ENCODE measurements around the gene MORF4L1.
"Not testable (repeated sequence)": the region's sequence is repeated elsewhere in the genome, so short reads cannot be mapped to it uniquely, and the experiment has no call there.

The MORF4L1 gene

DNA sequence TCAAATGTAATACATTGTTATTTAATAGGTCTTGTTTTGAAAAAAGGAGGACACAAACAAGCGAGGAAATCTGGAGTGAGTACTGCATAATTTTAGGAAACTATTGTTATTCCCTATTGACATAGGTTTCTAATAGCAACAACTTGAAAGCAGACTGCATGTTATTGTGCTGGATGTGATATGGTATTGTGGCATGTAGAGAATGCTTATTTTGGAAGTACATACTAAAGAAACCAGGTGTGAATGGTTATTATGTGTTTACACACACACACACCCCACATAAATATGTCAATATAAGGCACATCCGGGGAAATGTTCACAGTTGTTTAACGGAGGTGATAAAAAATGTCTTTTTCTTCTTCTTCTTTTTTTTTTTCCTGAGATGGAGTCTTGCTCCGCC is 5.9 kb upstream of the MORF4L1 start:
- no peak for DNase-seq (ENCODE audit: low spot score)
- TF ChIP-seq, protein P1, sequence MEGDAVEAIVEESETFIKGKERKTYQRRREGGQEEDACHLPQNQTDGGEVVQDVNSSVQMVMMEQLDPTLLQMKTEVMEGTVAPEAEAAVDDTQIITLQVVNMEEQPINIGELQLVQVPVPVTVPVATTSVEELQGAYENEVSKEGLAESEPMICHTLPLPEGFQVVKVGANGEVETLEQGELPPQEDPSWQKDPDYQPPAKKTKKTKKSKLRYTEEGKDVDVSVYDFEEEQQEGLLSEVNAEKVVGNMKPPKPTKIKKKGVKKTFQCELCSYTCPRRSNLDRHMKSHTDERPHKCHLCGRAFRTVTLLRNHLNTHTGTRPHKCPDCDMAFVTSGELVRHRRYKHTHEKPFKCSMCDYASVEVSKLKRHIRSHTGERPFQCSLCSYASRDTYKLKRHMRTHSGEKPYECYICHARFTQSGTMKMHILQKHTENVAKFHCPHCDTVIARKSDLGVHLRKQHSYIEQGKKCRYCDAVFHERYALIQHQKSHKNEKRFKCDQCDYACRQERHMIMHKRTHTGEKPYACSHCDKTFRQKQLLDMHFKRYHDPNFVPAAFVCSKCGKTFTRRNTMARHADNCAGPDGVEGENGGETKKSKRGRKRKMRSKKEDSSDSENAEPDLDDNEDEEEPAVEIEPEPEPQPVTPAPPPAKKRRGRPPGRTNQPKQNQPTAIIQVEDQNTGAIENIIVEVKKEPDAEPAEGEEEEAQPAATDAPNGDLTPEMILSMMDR (IDR thresholded peaks at IDR 0.05; ENCODE audit: extremely low read depth, missing control alignments), result no peak

DNA sequence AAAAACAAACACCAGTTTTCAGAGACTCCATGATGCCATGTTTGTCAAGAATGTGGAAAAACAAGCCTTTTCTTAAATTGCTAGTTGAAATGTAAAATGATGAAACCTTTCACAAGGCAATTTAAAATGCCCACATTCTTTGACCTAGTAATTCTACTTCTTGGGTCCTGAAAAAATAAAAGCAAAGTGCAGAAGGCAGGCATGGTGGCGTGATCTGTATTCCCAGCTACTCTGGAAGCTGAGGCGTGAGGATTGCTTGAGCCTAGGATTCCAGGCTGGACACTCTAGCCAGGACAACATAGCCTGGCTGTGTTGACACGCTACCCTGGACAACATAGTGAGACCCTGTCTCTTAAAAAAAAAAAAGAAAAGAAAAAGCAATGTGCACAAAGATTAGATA is 4.3 kb upstream of the MORF4L1 start:
- TF ChIP-seq, protein P1 (IDR thresholded peaks at IDR 0.05; ENCODE audit: extremely low read depth, missing control alignments), result no peak
- no peak for DNase-seq (ENCODE audit: low spot score)

DNA sequence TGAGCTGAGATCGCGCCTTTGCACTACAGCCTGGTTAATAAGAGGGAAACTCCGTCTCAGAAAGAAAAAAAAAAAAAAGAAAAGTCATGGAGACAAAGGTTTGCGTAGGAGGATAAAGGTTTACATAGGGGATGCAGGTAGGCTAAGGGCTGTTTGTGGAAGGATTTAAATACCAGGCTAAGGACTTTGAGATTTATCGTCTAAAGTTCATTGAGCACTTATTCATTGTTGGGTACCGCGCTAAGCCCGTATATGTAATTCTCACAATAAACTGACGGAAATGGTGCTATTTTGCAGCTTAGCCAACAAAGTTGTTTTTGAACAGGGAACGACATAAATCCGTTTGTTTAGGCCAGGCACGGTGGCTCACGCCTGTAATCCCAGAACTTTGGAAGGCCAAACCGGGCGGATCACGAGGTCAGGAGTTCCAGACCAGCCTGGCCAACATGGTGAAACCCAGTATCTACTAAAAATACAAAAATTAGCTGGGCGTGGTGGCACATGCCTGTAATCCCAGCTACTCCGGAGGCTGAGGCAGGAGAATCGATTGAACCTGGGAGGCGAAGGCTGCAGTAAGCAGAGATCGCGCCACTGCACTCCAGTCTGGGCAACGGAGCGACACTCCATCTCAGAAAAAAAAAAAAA is 1.1 kb upstream of the MORF4L1 start:
- not testable (repeated sequence) for DNase-seq (ENCODE audit: low spot score)

DNA sequence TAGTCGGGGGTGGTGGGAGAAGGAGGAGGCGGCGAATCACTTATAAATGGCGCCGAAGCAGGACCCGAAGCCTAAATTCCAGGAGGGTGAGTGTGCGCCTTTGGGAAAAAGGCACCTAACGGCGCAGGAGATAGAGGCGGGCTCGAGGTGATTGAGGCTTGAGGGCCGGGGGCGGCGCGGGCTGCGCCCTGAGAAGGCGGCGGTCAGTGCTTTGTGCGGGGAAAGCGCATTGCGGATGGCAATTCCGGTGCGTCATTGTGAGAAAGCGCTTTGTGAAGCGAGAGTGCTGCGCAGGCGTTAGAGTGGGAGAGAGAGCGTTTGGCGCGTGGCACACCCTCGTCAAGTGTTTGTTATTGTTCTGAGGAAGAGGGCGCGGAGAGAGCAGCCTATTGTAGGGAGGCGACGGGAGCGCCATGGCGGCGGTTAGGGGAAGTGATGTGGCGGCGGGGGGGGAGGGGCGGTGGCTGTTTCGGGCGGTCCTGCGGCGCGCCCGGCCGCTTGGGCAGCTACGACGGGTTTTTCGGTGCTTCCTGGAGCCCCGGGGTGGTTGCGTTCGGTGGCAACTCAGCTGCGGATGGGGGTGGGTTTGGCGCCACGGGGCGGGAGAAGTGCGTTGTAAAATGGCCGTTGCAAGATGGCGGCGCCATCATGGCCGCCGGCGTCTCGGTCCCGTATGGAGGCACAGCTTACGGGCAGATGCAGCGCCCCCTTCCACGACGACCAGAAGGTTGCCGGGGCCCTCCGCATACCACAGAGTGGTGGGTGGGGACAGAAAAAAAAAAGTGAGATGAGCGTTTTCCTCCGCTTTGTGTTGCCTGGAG is 492 bp downstream of the MORF4L1 start:
- TF ChIP-seq, protein P1 (IDR thresholded peaks at IDR 0.05; ENCODE audit: extremely low read depth, missing control alignments), result peak; percentile 39
- peak; percentile 86 for DNase-seq (ENCODE audit: low spot score)

DNA sequence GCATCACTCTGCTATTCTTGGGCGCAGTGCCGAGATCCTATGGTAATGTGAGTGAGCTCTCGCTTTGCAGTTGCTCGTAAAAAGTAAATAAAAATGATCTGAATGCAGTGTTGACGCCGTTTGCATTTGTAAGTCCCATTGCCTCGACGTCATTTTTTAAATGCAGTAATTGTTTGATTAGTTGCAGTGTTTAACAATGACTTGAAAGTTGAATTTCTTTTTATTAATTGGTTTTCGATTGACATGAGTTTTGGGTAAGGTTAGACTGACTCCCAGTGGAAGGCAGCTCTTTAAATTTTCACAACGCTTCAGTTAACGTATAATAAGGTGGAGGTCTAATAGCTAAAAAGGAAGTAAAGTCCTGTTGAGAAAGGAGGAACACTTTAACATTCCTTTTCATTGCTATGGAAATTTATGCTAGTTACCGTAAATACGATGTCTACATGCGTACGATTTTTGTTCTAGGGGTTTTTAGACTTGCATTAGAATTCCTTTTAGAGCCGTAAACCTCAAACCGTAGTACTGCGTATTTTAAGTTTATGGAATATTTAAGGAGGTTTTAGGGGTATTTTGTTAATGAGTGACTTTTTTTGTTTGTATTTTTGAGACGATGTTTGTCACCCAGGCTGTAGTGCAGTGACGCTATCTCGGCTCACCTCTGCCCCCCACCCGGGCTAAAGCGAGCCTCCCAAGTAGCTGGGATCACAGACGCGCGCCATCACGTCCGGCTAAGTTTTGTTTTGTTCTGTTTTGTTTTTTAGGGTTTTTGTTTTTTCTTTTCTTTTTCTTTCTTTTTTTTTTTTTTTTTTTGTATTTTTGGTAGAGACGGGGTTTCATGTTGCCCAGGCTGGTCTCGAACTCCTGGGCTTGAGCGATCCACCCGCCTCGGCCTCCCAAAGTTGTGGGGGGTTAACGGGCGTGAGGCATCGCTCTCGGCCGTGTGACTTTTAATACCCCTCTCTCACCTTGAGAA is 1.4 kb downstream of the MORF4L1 start:
- TF ChIP-seq, protein P1 (IDR thresholded peaks at IDR 0.05; ENCODE audit: extremely low read depth, missing control alignments), result no peak
- DNase-seq (ENCODE audit: low spot score), result no peak

DNA sequence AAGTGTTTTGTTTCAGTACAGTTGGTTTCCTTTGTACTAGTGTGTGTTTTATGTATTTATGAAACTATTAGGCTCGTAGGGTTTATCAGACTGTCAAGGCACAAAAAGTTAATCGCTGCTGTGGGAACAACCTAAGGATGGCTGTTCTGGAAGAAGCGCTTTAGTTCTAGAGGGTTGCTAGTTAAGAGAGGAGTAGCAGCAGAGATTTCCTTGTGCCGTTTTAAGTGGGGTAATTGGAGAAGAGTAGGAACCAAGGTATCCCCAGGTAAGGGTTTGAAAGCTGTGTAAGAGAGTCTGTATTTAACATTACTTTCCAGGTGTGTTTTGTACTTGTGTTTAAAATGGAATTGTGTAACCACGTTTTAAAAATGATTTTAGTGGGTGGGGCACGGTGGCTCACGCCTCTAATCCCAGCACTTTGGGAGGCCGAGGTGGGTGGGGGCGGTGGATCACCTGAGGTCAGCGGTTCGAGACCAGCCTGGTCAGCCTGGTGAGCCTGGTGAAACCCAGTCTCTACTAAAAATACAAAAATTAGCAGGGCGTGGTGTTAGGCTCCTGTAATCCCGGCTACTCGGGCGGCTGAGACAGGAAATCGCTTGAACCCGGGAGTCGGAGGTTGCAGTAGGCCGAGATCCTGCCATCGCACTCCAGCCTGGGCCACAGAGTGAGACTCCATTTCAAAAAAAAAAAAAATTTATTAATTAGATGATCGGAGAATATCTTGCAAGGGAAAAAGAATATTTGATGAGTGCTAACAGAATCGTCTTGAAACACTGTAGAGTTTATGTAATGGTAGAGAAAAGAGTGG is 2.6 kb downstream of the MORF4L1 start:
- TF ChIP-seq, protein P1 (IDR thresholded peaks at IDR 0.05; ENCODE audit: extremely low read depth, missing control alignments), result no peak
- no peak for DNase-seq (ENCODE audit: low spot score)

DNA sequence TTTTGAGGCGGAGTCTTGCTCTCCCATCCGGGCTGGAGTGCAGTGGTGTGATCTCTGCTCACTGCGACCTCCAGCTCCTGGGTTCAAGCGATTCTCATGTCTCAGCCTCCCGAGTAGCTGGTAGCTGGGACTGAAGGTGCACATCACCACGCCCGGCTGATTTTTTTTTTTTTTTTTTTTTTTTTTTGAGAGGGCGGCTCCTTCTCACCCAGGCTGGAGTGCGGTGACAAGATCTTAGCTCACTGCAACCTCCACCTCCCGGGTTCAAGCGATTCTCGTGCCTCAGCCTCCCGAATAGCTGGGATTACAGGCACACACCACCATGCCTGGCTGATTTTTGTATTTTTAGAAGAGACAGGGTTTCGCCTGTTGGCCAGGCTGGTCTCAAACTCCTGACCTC is 4.3 kb downstream of the MORF4L1 start:
- DNase-seq (ENCODE audit: low spot score), result not testable (repeated sequence)
